Heart left ventricle (tissue), 16 donors: ENCODE results near the gene GIPC3. TPM values are rescaled to one million over a fixed set of nuclear protein-coding genes. Genes with fewer than 3 reads are reported as not detected.

ENCODE experiments used
- ATAC-seq, 4 donors: fragments of 200-7000 bp; cut with Tn5 transposase; one replicate each; pipeline ENCODE4 v1.9.1; 2020 to 2022; ENCODE audit warnings: moderate library complexity in 4 of 4, mild to moderate bottlenecking in 3 of 4, moderate number of reproducible peaks in 1 of 4
- DNase-seq, 5 donors: peaks; one replicate each; pipeline ENCODE4 v3.0.0-alpha.2; 2020
- H3K27ac ChIP-seq, 12 donors: fragments of 200-600 bp; sonication (generic) in 4 of 12; one replicate each; pipeline versions ENCODE4 v1.5.0 to v1.8.0; 2016 to 2022; ENCODE audit warnings: mild to moderate bottlenecking in 2 of 12
- H3K27me3 ChIP-seq, 9 donors: fragments of 200-600 bp; sonication (generic) in 2 of 9; one replicate each; pipeline versions ENCODE4 v1.5.1 to v1.8.0; 2016 to 2022; ENCODE audit warnings: mild to moderate bottlenecking in 3 of 9
- H3K36me3 ChIP-seq, 9 donors: fragments of 200-600 bp; sonication (generic) in 2 of 9; one replicate each; pipeline versions ENCODE4 v1.5.0 to v1.8.0; 2018 to 2022; ENCODE audit warnings: mild to moderate bottlenecking in 2 of 9
- H3K4me1 ChIP-seq, 12 donors: fragments of 200-600 bp; sonication (generic) in 4 of 12; one replicate each; pipeline versions ENCODE4 v1.5.0 to v1.8.0; 2016 to 2022; ENCODE audit warnings: mild to moderate bottlenecking in 3 of 12
- H3K4me3 ChIP-seq, 12 donors: fragments of 200-600 bp; sonication (generic) in 4 of 12; one replicate each; pipeline versions ENCODE4 v1.5.0 to v1.8.0; 2017 to 2022; ENCODE audit warnings: mild to moderate bottlenecking in 9 of 12, moderate library complexity in 4 of 12
- H3K9me3 ChIP-seq, 12 donors: fragments of 200-600 bp; sonication (generic) in 4 of 12; one replicate each; pipeline versions ENCODE4 v1.5.0 to v1.8.0; 2016 to 2022; ENCODE audit warnings: mild to moderate bottlenecking in 1 of 12
- POLR2A ChIP-seq, 2 donors: fragments of 450-650 bp; IDR thresholded peaks; one replicate each; pipeline ENCODE4 v1.6.1; 2017; ENCODE audit warnings: antibody characterized with exemption in 2 of 2, mild to moderate bottlenecking in 2 of 2, moderate library complexity in 2 of 2
- WGBS, 4 donors: extraction: QIAGEN DNeasy Blood & Tissue Kit in 2 of 4; methylation state at CpG; one replicate each; pipeline versions ENCODE4 v1.1.5 to v1.1.7; 2013 to 2018; 5-methylcytosine and 5-hydroxymethylcytosine counted together
- intact Hi-C, 10 donors: fragments of 100-400 bp; cut with DNase I; formaldehyde crosslinking; loops; one replicate each; pipeline versions ENCODE4 v1.11.1 to v1.14.2; 2022
- polyA plus RNA-seq, 2 donors: library from polyadenylated mRNA; stranded (reverse); fragments of 200-250 nt; gene quantifications; one replicate each; pipeline ENCODE4 v1.2.3, GENCODE V29; 2013
- total RNA-seq, 9 donors: library from RNA; depleted of rRNA in 2 of 9; stranded (reverse); fragments of >200 nt in 2 of 9; fragmentation: NEBNext Ultra II Directional in 3 of 9; extraction: Animal tissue kit (Norgen Biotek cat#: 25700) in 3 of 9; gene quantifications; one replicate each; pipeline versions ENCODE4 v1.1.0 to v1.2.4, GENCODE V29; 2016 to 2023
- TF ChIP-seq, protein P1 (sequence below), 12 donors: fragments of 200-600 bp; sonication (generic) in 4 of 12; IDR thresholded peaks; one replicate each; pipeline versions ENCODE4 v1.5.0 to v1.8.0; 2018 to 2022; ENCODE audit warnings: antibody characterized with exemption in 12 of 12, mild to moderate bottlenecking in 5 of 12
- donor health status: ischemic (EF 13 %, LVEDD 7.1; RV severe dilation, severe dysfunction).
- donor health status: healthy with polysubstance abuse.
- donor health status: DM: no; HTN: yes; CAD: no.
- donor health status: DM: no; HTN: no; CAD: no.
- donor health status: ischemic (EF 25% LVEDD 6.9; RV normal size, moderate dysfunction).
- donor health status: ischemic (EF 25% LVEDD 5.7; RV mildly dilated, moderate dysfunction).
- donor health status: healthy.
- donor health status: DM: yes; HTN: yes; CAD: no.
- donor health status: ischemic (EF 35%, LVEDD 5.7; RV mildly dilated, moderate dysfunction).
- donor health status: nonischemic (EF 11% LVEDD 7.7; RV severe dilation, severe dysfunction).
- donor health status: DM: yes; HTN: yes; CAD: no.
- donor health status: PGD.
- donor health status: ischemic (EF 29% LVEDD 5.4; RV normal size, mild dysfunction).
- donor health status: nonischemic (EF 23%, LVEDD 6.1; RV moderate dilation, normal function).

GIPC3 gene
- total and polyA plus RNA-seq, 11 donors: 1.00 to 3.3 (median 2.0) TPM

DNA sequence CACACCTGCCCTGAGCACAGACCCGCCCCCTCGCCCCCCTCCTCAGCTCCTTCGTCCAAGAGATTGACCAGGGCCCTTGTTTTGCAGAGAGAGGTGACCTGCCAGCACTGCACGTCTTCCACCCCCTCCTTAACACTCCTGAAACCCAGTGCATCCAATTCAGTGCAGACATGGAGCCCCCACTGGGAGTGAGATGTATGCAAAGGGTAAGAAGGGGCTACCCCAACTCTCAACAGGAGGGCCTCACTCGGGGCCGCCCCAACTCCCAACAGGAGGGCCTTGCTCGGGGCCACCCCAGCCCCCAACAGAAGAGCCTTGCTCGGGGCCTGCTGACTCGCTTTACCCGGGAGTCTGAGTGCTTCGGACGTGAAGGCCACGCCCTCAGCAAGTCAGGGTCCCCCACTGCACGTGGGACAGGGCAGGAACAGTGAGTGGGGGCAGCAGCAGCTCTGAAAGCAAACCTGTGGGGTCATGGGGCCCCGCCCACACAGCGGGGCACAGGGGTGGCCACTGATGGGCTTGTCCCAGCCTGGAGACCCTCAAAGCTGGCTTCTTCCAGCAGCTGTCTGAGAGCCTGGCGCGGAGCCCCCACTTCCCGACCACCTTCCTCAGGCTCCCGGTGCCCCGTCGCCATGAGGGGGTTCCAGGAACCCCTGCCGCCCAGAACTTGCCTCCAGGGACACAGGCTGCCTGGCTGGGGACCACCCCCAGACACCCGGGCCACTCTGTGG lies 35.7 kb downstream of the GIPC3 start:
- intact Hi-C loops: no loop called here
- TF ChIP-seq POLR2A (IDR thresholded peaks at IDR 0.05): no peak
- TF ChIP-seq, protein P1, sequence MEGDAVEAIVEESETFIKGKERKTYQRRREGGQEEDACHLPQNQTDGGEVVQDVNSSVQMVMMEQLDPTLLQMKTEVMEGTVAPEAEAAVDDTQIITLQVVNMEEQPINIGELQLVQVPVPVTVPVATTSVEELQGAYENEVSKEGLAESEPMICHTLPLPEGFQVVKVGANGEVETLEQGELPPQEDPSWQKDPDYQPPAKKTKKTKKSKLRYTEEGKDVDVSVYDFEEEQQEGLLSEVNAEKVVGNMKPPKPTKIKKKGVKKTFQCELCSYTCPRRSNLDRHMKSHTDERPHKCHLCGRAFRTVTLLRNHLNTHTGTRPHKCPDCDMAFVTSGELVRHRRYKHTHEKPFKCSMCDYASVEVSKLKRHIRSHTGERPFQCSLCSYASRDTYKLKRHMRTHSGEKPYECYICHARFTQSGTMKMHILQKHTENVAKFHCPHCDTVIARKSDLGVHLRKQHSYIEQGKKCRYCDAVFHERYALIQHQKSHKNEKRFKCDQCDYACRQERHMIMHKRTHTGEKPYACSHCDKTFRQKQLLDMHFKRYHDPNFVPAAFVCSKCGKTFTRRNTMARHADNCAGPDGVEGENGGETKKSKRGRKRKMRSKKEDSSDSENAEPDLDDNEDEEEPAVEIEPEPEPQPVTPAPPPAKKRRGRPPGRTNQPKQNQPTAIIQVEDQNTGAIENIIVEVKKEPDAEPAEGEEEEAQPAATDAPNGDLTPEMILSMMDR (IDR thresholded peaks at IDR 0.05): no peak
- WGBS, 4 donors: 88 to 90% (median 88%) methylated on average over 22 to 24 of the region's 24 CpGs
- Histone ChIP-seq H3K4me3 (no peak overlapping the region), H3K27me3 (no peaks in the 10 kb centered on the region), H3K27ac (no peak overlapping the region), H3K36me3 (peaks cover 0 to 59% (median 21%) of the 10 kb centered on the region in 9 donors), H3K9me3 (no peaks in the 10 kb centered on the region), H3K4me1 (peaks cover 0 to 38% (median 18%) of the 10 kb centered on the region in 12 donors)
- DNase-seq: no peak
- ATAC-seq: no peak

DNA sequence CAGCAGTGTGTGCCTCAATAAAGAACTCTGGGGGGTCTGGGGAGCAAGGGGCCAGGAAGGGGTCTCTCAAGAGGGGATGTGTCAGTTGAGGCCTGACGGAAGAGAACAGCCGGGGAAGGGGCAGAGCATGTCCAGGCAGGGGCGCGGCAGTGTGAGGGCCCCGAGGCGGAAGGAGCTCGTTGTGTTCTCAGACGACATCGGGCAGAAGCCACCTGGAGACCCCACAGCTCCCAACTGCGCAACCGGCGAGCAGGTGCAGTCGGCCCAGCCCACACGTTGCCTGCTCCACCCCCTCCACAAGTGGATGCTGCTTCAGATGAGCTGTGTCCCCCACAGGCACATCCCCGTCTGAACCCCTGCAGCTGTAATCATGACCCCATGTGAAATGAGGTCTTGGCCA lies 36.4 kb downstream of the GIPC3 start:
- intact Hi-C loops: no loop called here
- Histone ChIP-seq H3K9me3 (no peaks in the 10 kb centered on the region), H3K36me3 (peaks cover 0 to 52% (median 19%) of the 10 kb centered on the region in 9 donors), H3K27me3 (no peaks in the 10 kb centered on the region), H3K4me3 (no peak overlapping the region), H3K4me1 (peaks cover 0 to 39% (median 19%) of the 10 kb centered on the region in 12 donors), H3K27ac (no peak overlapping the region)
- ATAC-seq (no peak), DNase-seq (no peak)
- 94 to 96% (median 95%) methylated on average over 13 to 15 of the region's 15 CpGs for WGBS, 4 donors
- no peak for TF ChIP-seq POLR2A (IDR thresholded peaks at IDR 0.05)
- TF ChIP-seq, protein P1 (IDR thresholded peaks at IDR 0.05): no peak

DNA sequence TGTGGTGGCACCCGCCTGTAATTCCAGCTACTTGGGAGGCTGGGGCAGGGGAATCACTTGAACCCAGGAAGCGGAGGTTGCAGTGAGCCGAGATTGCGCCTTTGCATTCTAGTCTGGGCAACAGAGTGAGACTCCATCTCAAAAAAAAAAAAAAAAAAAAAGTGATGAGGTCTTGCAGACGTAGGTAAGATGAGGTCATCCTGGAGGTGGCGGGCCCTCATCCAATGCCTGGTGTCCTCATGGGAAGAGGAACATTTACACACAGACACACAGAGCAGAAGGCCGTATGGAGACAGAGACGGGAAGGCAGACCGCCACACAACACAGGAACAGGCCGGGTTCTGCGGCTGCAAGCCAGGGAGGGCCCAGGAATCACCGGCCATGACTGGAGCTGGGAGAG lies 36.9 kb downstream of the GIPC3 start:
- no peak overlapping the region for H3K27ac ChIP-seq
- no peak for DNase-seq
- ATAC-seq: no peak
- H3K9me3 ChIP-seq: no peaks in the 10 kb centered on the region
- peaks cover 0 to 46% (median 16%) of the 10 kb centered on the region in 9 donors for H3K36me3 ChIP-seq
- H3K27me3 ChIP-seq: no peaks in the 10 kb centered on the region
- WGBS, 4 donors: 80 to 87% (median 83%) methylated on average over 12 of the region's 12 CpGs
- TF ChIP-seq, protein P1 (IDR thresholded peaks at IDR 0.05): no peak
- TF ChIP-seq POLR2A (IDR thresholded peaks at IDR 0.05): no peak
- peaks cover 0 to 39% (median 20%) of the 10 kb centered on the region in 12 donors for H3K4me1 ChIP-seq
- intact Hi-C loops: no loop called here
- no peak overlapping the region for H3K4me3 ChIP-seq

DNA sequence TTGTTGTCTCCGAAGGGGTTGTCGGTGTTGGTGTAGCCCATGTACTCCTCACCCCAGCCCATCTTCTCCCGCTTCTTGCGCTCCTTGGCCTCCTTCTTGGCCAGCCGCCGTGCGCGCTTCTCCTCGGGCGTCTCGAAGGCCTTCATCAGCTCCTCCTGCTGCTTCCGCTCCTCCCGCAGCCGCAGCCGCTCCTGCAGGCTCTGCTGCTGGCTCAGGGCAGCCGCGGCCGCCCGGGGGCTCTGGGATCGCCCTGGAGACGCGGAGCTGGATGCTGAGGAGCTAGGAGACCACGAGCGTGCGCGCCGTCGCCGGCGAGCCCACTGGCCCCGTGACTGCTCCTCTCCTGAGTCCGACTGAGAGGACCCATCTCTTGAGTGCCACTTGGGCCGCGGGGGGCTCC lies 38.4 kb downstream of the GIPC3 start:
- 92 to 93% (median 93%) methylated on average over 22 to 34 of the region's 34 CpGs for WGBS, 4 donors
- no peak overlapping the region for H3K4me3 ChIP-seq
- DNase-seq (no peak), ATAC-seq (no peak)
- no peak overlapping the region for H3K27ac ChIP-seq
- H3K36me3 ChIP-seq: peaks cover 0 to 43% (median 16%) of the 10 kb centered on the region in 9 donors
- H3K4me1 ChIP-seq: peaks cover 0 to 28% (median 19%) of the 10 kb centered on the region in 12 donors
- TF ChIP-seq, protein P1 (IDR thresholded peaks at IDR 0.05): no peak
- TF ChIP-seq POLR2A (IDR thresholded peaks at IDR 0.05): no peak
- no peaks in the 10 kb centered on the region for H3K27me3 ChIP-seq
- H3K9me3 ChIP-seq: no peaks in the 10 kb centered on the region
- intact Hi-C loops: no loop called here
